ENCODE data around the gene HSPH1. TPM values are rescaled to one million over a fixed set of nuclear protein-coding genes. Genes with fewer than 3 reads are reported as not detected.

HSPH1 gene
- total RNA-seq, 1 donor from 2014 or later, result 114 TPM

- no peak for TF ChIP-seq CTCF (IDR thresholded peaks at IDR 0.05; ENCODE audit: partially characterized antibody, unreplicated experiment)
- Mint-ChIP-seq H3K27me3 (ENCODE audit: unreplicated experiment) (peaks cover 2% of the 10 kb centered on the region), H3K27ac (ENCODE audit: unreplicated experiment) (peak overlapping the region; percentile 97), H3K4me1 (ENCODE audit: low read depth, unreplicated experiment) (peaks cover 48% of the 10 kb centered on the region), H3K36me3 (ENCODE audit: unreplicated experiment) (no peaks in the 10 kb centered on the region), H3K4me3 (ENCODE audit: unreplicated experiment) (peak overlapping the region; percentile 70), H3K9me3 (ENCODE audit: unreplicated experiment) (peaks cover 3% of the 10 kb centered on the region)
- DNase-seq, result peak; percentile 34
Measured at GRCh38 chr13:31207661-31208552, 46.2 kb upstream of the HSPH1 start.

GRCh38 chr13:31204592-31204991, 42.9 kb upstream of the HSPH1 start:
- Mint-ChIP-seq H3K36me3 (ENCODE audit: unreplicated experiment) (no peaks in the 10 kb centered on the region), H3K4me1 (ENCODE audit: low read depth, unreplicated experiment) (peaks cover 48% of the 10 kb centered on the region), H3K27ac (ENCODE audit: unreplicated experiment) (no peak overlapping the region), H3K27me3 (ENCODE audit: unreplicated experiment) (peaks cover 1% of the 10 kb centered on the region), H3K4me3 (ENCODE audit: unreplicated experiment) (no peak overlapping the region), H3K9me3 (ENCODE audit: unreplicated experiment) (no peaks in the 10 kb centered on the region)
- no peak for DNase-seq
- no peak for TF ChIP-seq CTCF (IDR thresholded peaks at IDR 0.05; ENCODE audit: partially characterized antibody, unreplicated experiment)

- no peak for DNase-seq
- Mint-ChIP-seq H3K9me3 (ENCODE audit: unreplicated experiment) (peaks cover 4% of the 10 kb centered on the region), H3K36me3 (ENCODE audit: unreplicated experiment) (no peaks in the 10 kb centered on the region), H3K4me1 (ENCODE audit: low read depth, unreplicated experiment) (peaks cover 28% of the 10 kb centered on the region), H3K27me3 (ENCODE audit: unreplicated experiment) (peaks cover 3% of the 10 kb centered on the region), H3K4me3 (ENCODE audit: unreplicated experiment) (peak overlapping the region; percentile 82), H3K27ac (ENCODE audit: unreplicated experiment) (peak overlapping the region; percentile 78)
- no peak for TF ChIP-seq CTCF (IDR thresholded peaks at IDR 0.05; ENCODE audit: partially characterized antibody, unreplicated experiment)
Measured at GRCh38 chr13:31201341-31202031, 39.8 kb upstream of the HSPH1 start.

- DNase-seq, result peak; percentile 67
- Mint-ChIP-seq H3K4me3 (ENCODE audit: unreplicated experiment) (peak overlapping the region; percentile 82), H3K27ac (ENCODE audit: unreplicated experiment) (peak overlapping the region; percentile 78), H3K4me1 (ENCODE audit: low read depth, unreplicated experiment) (peaks cover 28% of the 10 kb centered on the region), H3K36me3 (ENCODE audit: unreplicated experiment) (no peaks in the 10 kb centered on the region), H3K9me3 (ENCODE audit: unreplicated experiment) (peaks cover 4% of the 10 kb centered on the region), H3K27me3 (ENCODE audit: unreplicated experiment) (peaks cover 5% of the 10 kb centered on the region)
- no peak for TF ChIP-seq CTCF (IDR thresholded peaks at IDR 0.05; ENCODE audit: partially characterized antibody, unreplicated experiment)
Measured at GRCh38 chr13:31200637-31200971, 38.9 kb upstream of the HSPH1 start.
